IPS-18c (cell line): Measurements from ENCODE around the gene MGLL.

Experiments used
- H3K4me3 ChIP-seq: 2 replicates; pipeline ENCODE4 v1.7.0; 2013; ENCODE audit warnings: low read depth, mild to moderate bottlenecking, low read length, moderate library complexity; ENCODE audit not compliant: insufficient read depth
- H3K9me3 ChIP-seq: one replicate; pipeline ENCODE4 v1.6.1; 2013; ENCODE audit warnings: mild to moderate bottlenecking, low read length, moderate library complexity; ENCODE audit not compliant: control insufficient read depth, insufficient read depth

Gene MGLL

GRCh38 chr3:127677541-127678314 lies 144.6 kb downstream of the MGLL start:
- Histone ChIP-seq H3K9me3 (no peaks in the 10 kb centered on the region), H3K4me3 (no peak overlapping the region)

DNA sequence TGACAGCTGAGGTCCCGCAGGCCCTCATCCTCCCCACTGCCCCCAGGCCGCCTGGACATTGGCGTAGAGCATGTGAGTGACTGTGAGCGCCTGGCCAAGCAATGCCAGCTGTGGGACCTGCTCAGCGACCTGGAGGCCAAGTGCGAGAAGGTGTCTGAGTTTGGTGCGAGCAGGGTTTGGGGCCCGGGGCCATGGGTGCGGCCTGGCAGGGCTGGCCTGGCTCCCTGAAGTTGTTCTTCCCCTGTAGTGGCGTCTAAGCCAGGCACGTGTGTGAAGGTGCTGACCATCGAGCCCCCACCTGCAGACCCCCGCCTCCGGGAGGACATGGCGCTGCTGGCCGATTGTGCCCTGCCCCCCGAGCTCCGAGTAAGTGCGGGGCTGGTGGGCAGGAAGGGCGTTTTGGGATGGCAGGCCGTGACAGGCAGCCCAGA lies 145.4 kb downstream of the MGLL start:
- Histone ChIP-seq H3K9me3 (no peaks in the 10 kb centered on the region), H3K4me3 (no peak overlapping the region)

- no peaks in the 10 kb centered on the region for H3K9me3 ChIP-seq
- H3K4me3 ChIP-seq: no peak overlapping the region
Observed at GRCh38 chr3:127676456-127676855, 145.9 kb downstream of the MGLL start.

DNA sequence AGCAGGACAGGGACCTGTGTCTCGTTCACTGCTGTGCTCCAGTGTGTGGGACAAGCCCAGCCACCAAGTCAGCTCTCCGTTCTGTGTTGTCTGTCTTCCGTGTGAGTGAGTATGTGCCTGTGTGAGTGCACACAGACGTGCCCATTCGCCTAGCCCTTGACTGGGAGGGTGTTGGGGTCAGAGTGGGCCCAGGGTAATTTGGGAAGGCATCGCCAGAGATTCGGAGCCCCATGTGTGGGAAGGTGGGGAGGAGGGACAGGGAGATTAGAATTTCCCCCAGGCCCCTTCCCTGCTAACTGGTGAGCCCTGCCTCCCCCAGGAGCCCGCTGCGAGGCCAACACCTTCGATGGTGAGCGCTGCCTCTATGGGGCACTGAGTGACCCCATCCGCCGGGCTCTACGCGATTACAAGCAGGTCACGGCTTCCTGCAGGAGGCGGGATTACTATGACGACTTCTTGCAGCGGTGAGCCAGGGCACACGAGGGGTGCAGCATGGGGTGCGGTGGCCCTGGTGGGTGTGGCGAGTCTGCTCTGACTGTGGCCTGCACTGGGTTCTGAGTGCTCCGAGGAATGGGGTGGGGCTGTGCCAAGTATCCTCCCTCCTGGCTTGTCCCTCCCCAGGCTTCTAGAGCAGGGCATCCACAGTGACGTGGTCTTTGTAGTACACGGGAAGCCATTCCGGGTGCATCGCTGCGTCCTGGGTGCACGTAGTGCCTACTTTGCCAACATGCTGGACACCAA lies 146.5 kb downstream of the MGLL start:
- no peaks in the 10 kb centered on the region for H3K9me3 ChIP-seq
- H3K4me3 ChIP-seq: no peak overlapping the region

GRCh38 chr3:127674790-127675189 lies 147.5 kb downstream of the MGLL start:
- no peak overlapping the region for H3K4me3 ChIP-seq
- H3K9me3 ChIP-seq: no peaks in the 10 kb centered on the region

DNA sequence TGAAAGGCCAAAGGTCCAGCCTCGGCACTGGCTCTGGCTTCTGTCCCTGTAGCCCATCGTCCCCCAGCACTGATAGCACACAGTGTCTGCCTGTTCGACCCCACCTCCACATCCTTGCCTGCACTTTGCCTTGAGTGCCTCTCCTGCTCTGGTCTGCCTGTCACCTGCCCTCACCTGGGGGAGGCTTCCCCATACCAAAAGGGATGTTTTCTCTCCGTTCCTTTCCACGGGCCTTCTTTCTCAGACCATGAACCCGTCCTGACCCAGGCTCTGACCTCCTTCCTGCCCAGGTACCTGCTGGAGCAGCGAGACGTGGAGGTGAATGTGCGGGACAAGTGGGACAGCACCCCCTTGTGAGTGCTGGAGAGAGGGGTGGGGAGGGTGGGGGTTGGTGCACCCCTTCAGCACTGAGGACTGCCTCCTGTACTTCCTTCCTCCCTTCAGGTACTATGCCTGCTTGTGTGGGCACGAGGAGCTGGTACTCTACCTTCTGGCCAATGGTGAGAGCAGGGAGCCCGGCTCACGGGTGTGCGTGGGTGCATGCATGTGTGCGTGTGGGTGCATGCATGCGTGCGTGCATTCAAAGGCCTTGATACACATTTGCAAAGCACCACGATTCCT lies 148.1 kb downstream of the MGLL start:
- Histone ChIP-seq H3K9me3 (no peaks in the 10 kb centered on the region), H3K4me3 (no peak overlapping the region)

DNA sequence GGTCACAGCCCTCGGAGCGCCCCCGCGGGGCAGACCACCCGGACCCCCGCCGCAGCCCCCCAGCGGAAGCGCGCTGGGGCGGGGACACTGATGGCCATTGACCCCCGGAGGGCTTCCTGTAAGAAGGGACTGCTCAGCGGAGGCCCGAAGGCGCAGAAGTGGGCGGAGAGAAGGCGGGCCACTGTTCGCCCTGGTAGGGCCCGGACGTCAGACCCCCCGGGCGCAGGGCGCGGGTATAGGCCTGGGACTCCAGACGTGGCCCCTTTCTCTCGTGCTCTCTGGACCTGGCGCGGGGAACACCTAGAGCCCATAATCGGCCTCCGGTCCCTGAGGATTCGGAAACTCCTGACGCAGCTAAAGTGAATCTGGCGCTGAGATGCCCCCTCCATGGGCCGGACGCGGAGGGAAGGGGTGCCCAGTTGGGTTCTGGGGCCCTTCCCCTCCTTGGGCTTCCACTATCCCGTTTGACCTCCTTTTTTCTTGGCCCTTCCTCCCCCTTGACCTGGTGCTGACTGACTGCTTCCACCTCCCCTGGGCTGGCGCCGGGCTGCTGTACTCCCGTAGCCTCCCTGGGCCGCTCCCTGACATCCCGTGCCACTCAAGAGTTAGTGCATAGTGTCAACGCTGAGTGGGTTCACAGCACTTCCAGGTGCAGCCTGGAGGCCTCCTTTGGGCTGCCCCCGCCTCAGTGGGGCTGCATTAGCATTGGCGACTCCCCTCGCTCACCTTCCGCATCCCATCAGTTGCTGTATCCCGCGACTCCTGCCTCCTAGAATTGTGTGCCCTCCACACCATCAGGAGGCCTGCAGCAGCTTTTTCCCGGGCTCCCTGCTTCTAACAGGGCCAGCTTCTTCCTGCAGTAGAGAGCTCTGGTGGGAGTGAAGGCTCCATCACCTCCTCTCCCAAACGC lies 148.9 kb downstream of the MGLL start:
- peak overlapping the region; percentile 78 for H3K4me3 ChIP-seq

DNA sequence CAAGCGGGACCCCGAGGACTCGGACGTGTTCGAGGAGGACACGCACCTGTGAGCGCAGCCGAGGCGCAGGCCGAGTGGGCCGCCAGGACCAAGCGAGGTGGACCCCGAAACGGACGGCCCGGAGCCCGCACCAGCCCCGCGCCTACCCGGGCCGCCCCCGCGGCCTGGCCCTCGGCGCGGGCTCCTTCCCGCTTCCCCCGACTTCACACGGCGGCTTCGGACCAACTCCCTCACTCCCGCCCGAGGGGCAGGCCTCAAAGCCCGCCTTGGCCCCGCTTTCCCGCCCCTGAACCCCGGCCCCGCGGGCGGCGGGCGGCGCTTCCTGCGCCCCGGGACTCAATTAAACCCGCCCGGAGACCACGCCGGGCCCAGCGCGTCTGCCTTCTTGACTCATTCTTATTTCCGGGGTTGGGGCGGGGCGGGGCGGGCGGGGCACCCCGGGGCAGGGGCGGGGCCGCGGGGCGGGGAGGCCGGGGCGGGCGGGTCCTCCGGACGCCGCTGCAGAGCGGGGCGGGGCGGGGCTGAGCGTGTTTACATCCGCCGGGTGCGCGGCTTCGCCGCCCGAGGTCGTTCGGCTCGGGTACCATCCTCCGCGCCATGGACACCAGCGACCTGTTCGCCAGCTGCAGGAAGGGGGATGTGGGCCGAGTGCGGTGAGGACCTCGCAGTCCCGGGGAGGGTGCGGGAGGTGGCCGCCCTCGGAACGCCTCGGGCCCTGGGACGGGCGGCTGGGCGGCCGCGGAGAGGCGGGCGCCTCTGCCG lies 149.7 kb downstream of the MGLL start, which contains the start of gene ABTB1:
ABTB1 (plus strand) TSS at position 524 of the 762 bp plus-strand sequence; CDS start at position 598, 74 bp downstream.
- H3K4me3 ChIP-seq: peak within 1 kb of the TSS; percentile 78
- no peaks in the 10 kb centered on the region for H3K9me3 ChIP-seq

More for the DNA sequence above, 148.9 kb downstream of the MGLL start:
- H3K9me3 ChIP-seq: no peaks in the 10 kb centered on the region

- peak overlapping the region; percentile 67 for H3K4me3 ChIP-seq
Observed at GRCh38 chr3:127671523-127672428, 150.5 kb downstream of the MGLL start.

GRCh38 chr3:127670761-127671522 lies 151.4 kb downstream of the MGLL start:
- H3K4me3 ChIP-seq: no peak overlapping the region
- H3K9me3 ChIP-seq: no peaks in the 10 kb centered on the region

More at GRCh38 chr3:127671523-127672428, 150.5 kb downstream of the MGLL start:
- H3K9me3 ChIP-seq: no peaks in the 10 kb centered on the region

DNA sequence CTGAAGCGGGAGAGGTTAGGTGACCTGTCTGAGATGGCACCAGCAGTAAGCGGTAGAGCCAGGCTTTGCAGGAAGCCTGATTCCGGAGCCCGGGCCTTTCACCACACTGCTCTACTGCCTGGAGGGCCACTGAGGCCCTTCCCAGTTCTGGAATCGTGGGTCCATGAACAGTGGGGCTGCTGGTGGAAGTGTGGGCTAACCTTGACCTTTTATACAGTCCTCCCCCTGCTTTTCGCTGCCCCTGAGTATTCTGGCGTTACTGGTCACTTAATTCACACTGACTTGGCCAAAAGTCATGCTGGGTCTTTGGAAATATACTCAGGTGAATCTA lies 152.1 kb downstream of the MGLL start:
- Histone ChIP-seq H3K4me3 (no peak overlapping the region), H3K9me3 (no peaks in the 10 kb centered on the region)

GRCh38 chr3:127669541-127670228 lies 152.6 kb downstream of the MGLL start:
- Histone ChIP-seq H3K4me3 (no peak overlapping the region), H3K9me3 (no peaks in the 10 kb centered on the region)

- H3K4me3 ChIP-seq: no peak overlapping the region
- no peaks in the 10 kb centered on the region for H3K9me3 ChIP-seq
Observed at GRCh38 chr3:127668906-127669305, 153.4 kb downstream of the MGLL start.

GRCh38 chr3:127667119-127667681 lies 155.1 kb downstream of the MGLL start:
- no peak overlapping the region for H3K4me3 ChIP-seq
- H3K9me3 ChIP-seq: no peaks in the 10 kb centered on the region
